Measurements from ENCODE around the gene ARHGAP12.

- TF ChIP-seq, protein P1, sequence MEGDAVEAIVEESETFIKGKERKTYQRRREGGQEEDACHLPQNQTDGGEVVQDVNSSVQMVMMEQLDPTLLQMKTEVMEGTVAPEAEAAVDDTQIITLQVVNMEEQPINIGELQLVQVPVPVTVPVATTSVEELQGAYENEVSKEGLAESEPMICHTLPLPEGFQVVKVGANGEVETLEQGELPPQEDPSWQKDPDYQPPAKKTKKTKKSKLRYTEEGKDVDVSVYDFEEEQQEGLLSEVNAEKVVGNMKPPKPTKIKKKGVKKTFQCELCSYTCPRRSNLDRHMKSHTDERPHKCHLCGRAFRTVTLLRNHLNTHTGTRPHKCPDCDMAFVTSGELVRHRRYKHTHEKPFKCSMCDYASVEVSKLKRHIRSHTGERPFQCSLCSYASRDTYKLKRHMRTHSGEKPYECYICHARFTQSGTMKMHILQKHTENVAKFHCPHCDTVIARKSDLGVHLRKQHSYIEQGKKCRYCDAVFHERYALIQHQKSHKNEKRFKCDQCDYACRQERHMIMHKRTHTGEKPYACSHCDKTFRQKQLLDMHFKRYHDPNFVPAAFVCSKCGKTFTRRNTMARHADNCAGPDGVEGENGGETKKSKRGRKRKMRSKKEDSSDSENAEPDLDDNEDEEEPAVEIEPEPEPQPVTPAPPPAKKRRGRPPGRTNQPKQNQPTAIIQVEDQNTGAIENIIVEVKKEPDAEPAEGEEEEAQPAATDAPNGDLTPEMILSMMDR (IDR thresholded peaks at IDR 0.05), result no peak
- TF ChIP-seq ZFX (IDR thresholded peaks at IDR 0.05; ENCODE audit: borderline replicate concordance), result no peak
These were observed 145.9 kb downstream of the ARHGAP12 start for GRCh38 chr10:31782701-31783100.
